ENCODE results near the gene HACL1. TPM values are rescaled to one million over a fixed set of nuclear protein-coding genes. Genes with fewer than 3 reads are reported as not detected.

Gene HACL1
- total RNA-seq, 1 experiment from 2014 or later = 18.6 TPM

DNA sequence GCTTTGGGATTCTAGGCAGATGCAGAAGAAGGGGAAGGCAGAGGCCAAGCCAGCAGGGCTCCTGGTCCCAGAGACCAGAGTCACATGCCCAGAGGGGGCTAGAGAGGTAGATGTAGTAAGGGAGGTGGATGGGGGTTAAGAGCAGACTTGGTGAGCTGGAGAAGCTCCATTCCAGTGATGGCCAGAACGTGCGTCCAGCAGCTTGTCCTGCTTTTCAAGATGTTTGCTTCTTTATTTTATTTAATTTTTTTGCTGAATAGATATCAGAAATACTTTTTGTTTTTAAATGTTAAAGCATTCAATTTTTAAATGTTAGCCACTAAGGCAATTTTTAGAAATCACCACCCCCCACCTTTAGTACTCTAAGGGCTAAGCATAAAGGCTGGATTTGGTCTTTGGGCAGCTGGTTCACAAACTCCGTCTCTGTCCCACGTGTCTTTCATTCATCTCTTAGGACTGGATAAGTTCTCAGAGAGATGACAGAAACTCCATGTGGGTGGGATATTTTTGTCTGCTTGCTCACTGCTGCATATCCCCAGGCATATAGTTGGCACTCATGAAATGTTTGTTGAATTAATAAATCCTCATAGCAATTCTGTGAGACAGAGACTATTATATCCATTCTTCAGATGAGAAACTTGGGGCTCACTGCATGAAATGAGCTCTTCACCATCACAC, 86.6 kb downstream of the HACL1 start:
- H3K27me3 ChIP-seq (replicated peaks; ENCODE audit: insufficient read depth, low read depth, low read length, poor library complexity) = no peaks in the 10 kb centered on the region
- POLR2A ChIA-PET (ENCODE audit: low non-redundant PET) = no interaction called here
- H3K27ac ChIP-seq (ENCODE audit: low read depth, low read length, poor library complexity, severe bottlenecking) = no peak overlapping the region
- no peaks in the 10 kb centered on the region for H3K36me3 ChIP-seq (ENCODE audit: insufficient read depth, low read length, poor library complexity, severe bottlenecking)
- CTCF ChIA-PET = no interaction called here
- intact Hi-C loops (cut with micrococcal nuclease; ENCODE audit: unreplicated experiment) = no loop called here
- H3K9me3 ChIP-seq (ENCODE audit: low read depth, low read length, poor library complexity, severe bottlenecking) = no peaks in the 10 kb centered on the region
- BruUV-seq (replicated peaks) = no TSS peak
- DNase-seq (ENCODE audit: low spot score) = no peak
- no peak for TF ChIP-seq EZH2 (IDR thresholded peaks at IDR 0.05; ENCODE audit: borderline replicate concordance, low read depth, low read length, poor library complexity, severe bottlenecking)
- TF ChIP-seq, protein P1, sequence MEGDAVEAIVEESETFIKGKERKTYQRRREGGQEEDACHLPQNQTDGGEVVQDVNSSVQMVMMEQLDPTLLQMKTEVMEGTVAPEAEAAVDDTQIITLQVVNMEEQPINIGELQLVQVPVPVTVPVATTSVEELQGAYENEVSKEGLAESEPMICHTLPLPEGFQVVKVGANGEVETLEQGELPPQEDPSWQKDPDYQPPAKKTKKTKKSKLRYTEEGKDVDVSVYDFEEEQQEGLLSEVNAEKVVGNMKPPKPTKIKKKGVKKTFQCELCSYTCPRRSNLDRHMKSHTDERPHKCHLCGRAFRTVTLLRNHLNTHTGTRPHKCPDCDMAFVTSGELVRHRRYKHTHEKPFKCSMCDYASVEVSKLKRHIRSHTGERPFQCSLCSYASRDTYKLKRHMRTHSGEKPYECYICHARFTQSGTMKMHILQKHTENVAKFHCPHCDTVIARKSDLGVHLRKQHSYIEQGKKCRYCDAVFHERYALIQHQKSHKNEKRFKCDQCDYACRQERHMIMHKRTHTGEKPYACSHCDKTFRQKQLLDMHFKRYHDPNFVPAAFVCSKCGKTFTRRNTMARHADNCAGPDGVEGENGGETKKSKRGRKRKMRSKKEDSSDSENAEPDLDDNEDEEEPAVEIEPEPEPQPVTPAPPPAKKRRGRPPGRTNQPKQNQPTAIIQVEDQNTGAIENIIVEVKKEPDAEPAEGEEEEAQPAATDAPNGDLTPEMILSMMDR (conservative IDR thresholded peaks at IDR 0.05; ENCODE audit: low read depth, low read length) = no peak
- no peak overlapping the region for H3K4me3 ChIP-seq (ENCODE audit: low read depth, low read length, poor library complexity, severe bottlenecking)
- no peaks in the 10 kb centered on the region for H3K4me1 ChIP-seq (ENCODE audit: insufficient read depth, low read length, poor library complexity, severe bottlenecking)

DNA sequence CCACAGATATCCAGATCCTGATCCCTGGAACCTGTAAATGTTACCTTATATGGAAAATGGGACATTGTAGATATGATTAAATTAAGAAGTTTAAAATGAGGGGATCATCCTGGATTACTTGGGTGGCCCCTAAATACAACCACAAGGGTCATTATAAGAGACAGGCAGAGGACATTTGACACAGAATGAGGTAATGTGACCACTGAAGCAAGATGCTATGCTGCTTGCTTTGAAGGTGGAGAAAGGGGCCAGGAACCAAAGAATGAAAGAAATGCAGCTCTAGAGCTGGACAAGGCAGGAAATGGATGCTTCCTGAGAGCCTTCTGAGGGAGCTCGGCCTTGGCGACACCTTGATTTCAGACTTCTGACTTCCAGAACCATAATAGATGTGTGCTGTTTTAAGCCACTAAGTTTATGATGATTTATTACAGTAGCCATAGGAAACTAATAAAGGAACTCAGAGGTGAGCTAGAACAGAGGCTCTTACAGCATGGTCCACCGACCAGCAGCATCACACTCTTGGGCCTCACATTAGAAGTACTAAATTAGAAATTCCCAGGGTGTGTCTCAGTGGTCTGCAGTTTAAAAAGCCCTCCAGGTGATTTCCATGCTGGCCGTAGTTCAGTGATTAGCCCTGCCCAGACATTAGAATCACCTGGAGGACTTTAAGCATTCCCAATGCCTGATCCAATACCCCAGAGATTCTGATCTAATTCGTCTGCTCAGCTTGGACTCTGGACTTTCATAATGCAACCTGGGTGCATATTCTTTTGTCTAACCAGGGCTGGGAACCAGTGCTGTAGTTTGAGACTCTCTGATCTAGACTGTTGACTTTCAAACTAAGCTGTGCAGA, 87.3 kb downstream of the HACL1 start:
- intact Hi-C loops (cut with micrococcal nuclease; ENCODE audit: unreplicated experiment) = no loop called here
- BruUV-seq (replicated peaks) = no TSS peak
- no peak for DNase-seq (ENCODE audit: low spot score)
- Histone ChIP-seq H3K27me3 (replicated peaks; ENCODE audit: insufficient read depth, low read depth, low read length, poor library complexity) (no peaks in the 10 kb centered on the region), H3K4me1 (ENCODE audit: insufficient read depth, low read length, poor library complexity, severe bottlenecking) (no peaks in the 10 kb centered on the region), H3K27ac (ENCODE audit: low read depth, low read length, poor library complexity, severe bottlenecking) (no peak overlapping the region), H3K36me3 (ENCODE audit: insufficient read depth, low read length, poor library complexity, severe bottlenecking) (no peaks in the 10 kb centered on the region), H3K9me3 (ENCODE audit: low read depth, low read length, poor library complexity, severe bottlenecking) (no peaks in the 10 kb centered on the region), H3K4me3 (ENCODE audit: low read depth, low read length, poor library complexity, severe bottlenecking) (no peak overlapping the region)
- POLR2A ChIA-PET (ENCODE audit: low non-redundant PET) = no interaction called here
- CTCF ChIA-PET = no interaction called here
- TF ChIP-seq EZH2 (IDR thresholded peaks at IDR 0.05; ENCODE audit: borderline replicate concordance, low read depth, low read length, poor library complexity, severe bottlenecking) = no peak
- TF ChIP-seq, protein P1 (conservative IDR thresholded peaks at IDR 0.05; ENCODE audit: low read depth, low read length) = no peak

DNA sequence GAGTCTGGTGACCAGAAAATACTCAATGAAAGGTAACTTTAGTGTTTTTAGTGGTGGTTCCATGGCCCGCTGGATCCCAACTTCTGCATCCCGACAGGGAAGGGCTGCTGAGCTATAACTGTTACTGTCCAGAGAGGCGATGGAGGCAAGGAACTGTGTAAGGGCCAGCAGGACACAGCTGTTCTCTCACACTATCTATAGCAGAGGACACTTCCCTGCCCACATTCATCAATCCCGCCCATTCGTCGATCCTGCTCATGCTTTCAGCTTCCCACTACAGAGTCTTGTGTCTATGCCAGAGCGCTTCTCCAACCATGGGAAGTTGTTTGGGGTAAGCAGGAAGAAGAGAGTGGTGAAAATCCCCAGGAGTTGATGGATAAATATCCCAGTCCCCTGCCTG, 88.3 kb downstream of the HACL1 start:
- TF ChIP-seq, protein P1 (conservative IDR thresholded peaks at IDR 0.05; ENCODE audit: low read depth, low read length) = no peak
- no peak for TF ChIP-seq EZH2 (IDR thresholded peaks at IDR 0.05; ENCODE audit: borderline replicate concordance, low read depth, low read length, poor library complexity, severe bottlenecking)
- ChIA-PET CTCF (no interaction called here), POLR2A (ENCODE audit: low non-redundant PET) (no interaction called here)
- Histone ChIP-seq H3K9me3 (ENCODE audit: low read depth, low read length, poor library complexity, severe bottlenecking) (no peaks in the 10 kb centered on the region), H3K4me3 (ENCODE audit: low read depth, low read length, poor library complexity, severe bottlenecking) (no peak overlapping the region), H3K27me3 (replicated peaks; ENCODE audit: insufficient read depth, low read depth, low read length, poor library complexity) (no peaks in the 10 kb centered on the region), H3K36me3 (ENCODE audit: insufficient read depth, low read length, poor library complexity, severe bottlenecking) (no peaks in the 10 kb centered on the region), H3K4me1 (ENCODE audit: insufficient read depth, low read length, poor library complexity, severe bottlenecking) (no peaks in the 10 kb centered on the region), H3K27ac (ENCODE audit: low read depth, low read length, poor library complexity, severe bottlenecking) (no peak overlapping the region)
- BruUV-seq (replicated peaks) = no TSS peak
- intact Hi-C loops (cut with micrococcal nuclease; ENCODE audit: unreplicated experiment) = no loop called here
- no peak for DNase-seq (ENCODE audit: low spot score)
